Liver (tissue), 9 donors: Measurements from ENCODE around the gene ELOA. TPM values are rescaled to one million over a fixed set of nuclear protein-coding genes. Genes with fewer than 3 reads are reported as not detected.

ENCODE experiments used
- DNase-seq: peaks from one replicate; pipeline ENCODE4 v3.0.0-alpha.2; 2017; ENCODE audit warnings: low spot score
- H3K27ac ChIP-seq, 2 donors: one replicate each; pipeline ENCODE4 v1.7.0; 2013; ENCODE audit warnings: inconsistent platforms in 2 of 2, low read length in 2 of 2, control low read depth in 1 of 2, low read depth in 1 of 2, mild to moderate bottlenecking in 1 of 2
- H3K27me3 ChIP-seq, 4 donors: one replicate each; pipeline versions ENCODE4 v1.6.1 to v1.7.0; 2013; ENCODE audit warnings: low read length in 3 of 4, inconsistent platforms in 1 of 4, mild to moderate bottlenecking in 1 of 4, moderate library complexity in 1 of 4; ENCODE audit not compliant: control insufficient read depth in 4 of 4, insufficient read depth in 4 of 4
- H3K36me3 ChIP-seq, 4 donors: one replicate each; pipeline versions ENCODE4 v1.6.1 to v1.7.0; 2013; ENCODE audit warnings: low read length in 3 of 4, mild to moderate bottlenecking in 3 of 4, low read depth in 1 of 4, moderate library complexity in 1 of 4; ENCODE audit not compliant: control insufficient read depth in 4 of 4, insufficient read depth in 3 of 4
- H3K4me1 ChIP-seq, 4 donors: one replicate each; pipeline versions ENCODE4 v1.6.1 to v1.7.0; 2013; ENCODE audit warnings: low read length in 3 of 4, mild to moderate bottlenecking in 3 of 4, moderate library complexity in 1 of 4; ENCODE audit not compliant: control insufficient read depth in 4 of 4, insufficient read depth in 4 of 4
- H3K4me3 ChIP-seq, 3 donors: one replicate each; pipeline versions ENCODE4 v1.6.1 to v1.7.0; 2013; ENCODE audit warnings: low read length in 3 of 3, control low read depth in 1 of 3, low read depth in 1 of 3, mild to moderate bottlenecking in 1 of 3
- H3K9ac ChIP-seq, 2 donors: one replicate each; pipeline ENCODE4 v1.7.0; 2013; ENCODE audit warnings: low read length in 2 of 2, mild to moderate bottlenecking in 2 of 2, moderate library complexity in 2 of 2, control low read depth in 1 of 2, low read depth in 1 of 2
- H3K9me3 ChIP-seq, 4 donors: one replicate each; pipeline versions ENCODE4 v1.6.1 to v1.7.0; 2013; ENCODE audit warnings: low read length in 3 of 4; ENCODE audit not compliant: control insufficient read depth in 4 of 4
- ATF3 ChIP-seq: IDR thresholded peaks from 2 replicates; pipeline ENCODE4 v1.6.1; 2016; ENCODE audit warnings: antibody characterized with exemption
- CTCF ChIP-seq: fragments of 150-350 bp; IDR thresholded peaks from 2 replicates; pipeline ENCODE4 v1.5.1; 2017; ENCODE audit warnings: improper control_type of control experiment, low read depth, low read length; ENCODE audit not compliant: missing input control
- EGR1 ChIP-seq, 2 donors: IDR thresholded peaks; 2 replicates each; pipeline ENCODE4 v1.6.1; 2016 to 2018; ENCODE audit warnings: antibody characterized with exemption in 2 of 2, low read depth in 2 of 2
- FOXA1 ChIP-seq: IDR thresholded peaks from 2 replicates; pipeline ENCODE4 v1.6.1; 2016; ENCODE audit warnings: antibody characterized with exemption
- FOXA2 ChIP-seq: IDR thresholded peaks from 2 replicates; pipeline ENCODE4 v1.6.1; 2016; ENCODE audit warnings: antibody characterized with exemption
- GABPA ChIP-seq, 2 donors: IDR thresholded peaks in 1 of 2; conservative IDR thresholded peaks in 1 of 2; 2 replicates each; pipeline ENCODE4 v1.6.1; 2016; ENCODE audit warnings: antibody characterized with exemption in 2 of 2, mild to moderate bottlenecking in 1 of 2, moderate library complexity in 1 of 2
- HNF4A ChIP-seq, 2 donors: conservative IDR thresholded peaks; 2 replicates each; pipeline ENCODE4 v1.6.1; 2016; ENCODE audit warnings: antibody characterized with exemption in 2 of 2, mild to moderate bottlenecking in 2 of 2
- HNF4G ChIP-seq: IDR thresholded peaks from 2 replicates; pipeline ENCODE4 v1.6.1; 2016; ENCODE audit warnings: antibody characterized with exemption
- JUND ChIP-seq, 2 donors: IDR thresholded peaks; 2 replicates each; pipeline ENCODE4 v1.6.1; 2016; ENCODE audit warnings: antibody characterized with exemption in 2 of 2
- MAX ChIP-seq: IDR thresholded peaks from 2 replicates; pipeline ENCODE4 v1.6.1; 2016; ENCODE audit warnings: antibody characterized with exemption
- NR2F2 ChIP-seq: IDR thresholded peaks from 2 replicates; pipeline ENCODE4 v1.6.1; 2016; ENCODE audit warnings: antibody characterized with exemption
- RAD21 ChIP-seq, 2 donors: IDR thresholded peaks; 2 replicates each; pipeline ENCODE4 v1.6.1; 2016; ENCODE audit warnings: antibody characterized with exemption in 2 of 2, mild to moderate bottlenecking in 2 of 2
- RXRA ChIP-seq, 2 donors: IDR thresholded peaks; 2 replicates each; pipeline ENCODE4 v1.6.1; 2017 to 2018; ENCODE audit warnings: antibody characterized with exemption in 2 of 2, mild to moderate bottlenecking in 1 of 2
- SP1 ChIP-seq: IDR thresholded peaks from 2 replicates; pipeline ENCODE4 v1.6.1; 2018; ENCODE audit warnings: antibody characterized with exemption, mild to moderate bottlenecking
- TAF1 ChIP-seq: conservative IDR thresholded peaks from 2 replicates; pipeline ENCODE4 v1.6.1; 2016; ENCODE audit warnings: antibody characterized with exemption, mild to moderate bottlenecking
- YY1 ChIP-seq: IDR thresholded peaks from 2 replicates; pipeline ENCODE4 v1.6.1; 2016; ENCODE audit warnings: antibody characterized with exemption, mild to moderate bottlenecking
- ZBTB33 ChIP-seq: IDR thresholded peaks from 2 replicates; pipeline ENCODE4 v1.6.1; 2016; ENCODE audit warnings: antibody characterized with exemption
- WGBS: extraction: QIAGEN DNeasy Blood & Tissue Kit; methylation state at CpG from one replicate; pipeline ENCODE4 v1.1.7; 2013; 5-methylcytosine and 5-hydroxymethylcytosine counted together
- polyA plus RNA-seq, 2 donors: library from polyadenylated mRNA; stranded (reverse) in 1 of 2; unstranded in 1 of 2; fragments of 200-250 nt in 1 of 2; fragments of >200 nt in 1 of 2; fragmentation: Nextera tagmentation in 1 of 2; extraction: Ambion mirVana in 1 of 2; gene quantifications; one replicate each; pipeline versions ENCODE4 v1.2.1 to v1.2.3, GENCODE V29; 2013 to 2015
- total RNA-seq, 2 donors: library from RNA; depleted of rRNA; stranded (reverse); fragments of >200 nt; gene quantifications; one replicate each; pipeline ENCODE4 v1.2.3, GENCODE V29; 2014
- TF ChIP-seq, protein P1 (sequence below): IDR thresholded peaks from 2 replicates; pipeline ENCODE4 v1.6.1; 2016; ENCODE audit warnings: antibody characterized with exemption, mild to moderate bottlenecking
- donor health status: healthy.
- donor health status: healthy.
- donor health status: healthy.
- donor health status: healthy.
- donor health status: healthy.

ELOA gene
- total and polyA plus RNA-seq, 4 donors, result 11.1 to 34.9 (median 24.3) TPM

DNA sequence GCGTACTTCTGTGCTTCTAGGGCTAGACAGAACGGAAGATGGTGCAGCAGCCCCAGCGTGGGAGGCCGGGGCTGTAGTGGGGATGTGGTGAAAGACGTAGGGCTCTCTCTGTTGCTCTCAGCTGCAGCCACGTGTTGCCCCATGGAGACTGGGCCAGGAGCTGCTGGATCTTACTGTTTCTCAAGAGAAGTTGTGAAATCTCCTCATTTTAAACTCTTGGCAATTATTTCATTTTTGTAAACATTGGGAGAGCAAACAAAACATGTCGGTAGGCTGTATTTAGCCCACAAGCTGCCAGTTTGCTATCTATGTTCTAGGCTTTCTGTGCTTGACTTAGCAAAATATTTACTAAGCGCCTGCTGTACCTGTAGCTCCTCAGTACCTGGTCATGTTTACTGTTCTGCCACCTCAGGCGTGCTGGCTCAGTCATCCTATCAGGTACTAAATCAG is 15.9 kb upstream of the ELOA start:
- no peak for TF ChIP-seq CTCF
- peak; percentile 83 to 90 for TF ChIP-seq JUND (IDR thresholded peaks at IDR 0.05)
- peak; percentile 88 for TF ChIP-seq MAX
- peak; percentile 45 to 82 for TF ChIP-seq EGR1 (IDR thresholded peaks at IDR 0.05; ENCODE audit: low read depth in 2 of 2)
- TF ChIP-seq, protein P1, sequence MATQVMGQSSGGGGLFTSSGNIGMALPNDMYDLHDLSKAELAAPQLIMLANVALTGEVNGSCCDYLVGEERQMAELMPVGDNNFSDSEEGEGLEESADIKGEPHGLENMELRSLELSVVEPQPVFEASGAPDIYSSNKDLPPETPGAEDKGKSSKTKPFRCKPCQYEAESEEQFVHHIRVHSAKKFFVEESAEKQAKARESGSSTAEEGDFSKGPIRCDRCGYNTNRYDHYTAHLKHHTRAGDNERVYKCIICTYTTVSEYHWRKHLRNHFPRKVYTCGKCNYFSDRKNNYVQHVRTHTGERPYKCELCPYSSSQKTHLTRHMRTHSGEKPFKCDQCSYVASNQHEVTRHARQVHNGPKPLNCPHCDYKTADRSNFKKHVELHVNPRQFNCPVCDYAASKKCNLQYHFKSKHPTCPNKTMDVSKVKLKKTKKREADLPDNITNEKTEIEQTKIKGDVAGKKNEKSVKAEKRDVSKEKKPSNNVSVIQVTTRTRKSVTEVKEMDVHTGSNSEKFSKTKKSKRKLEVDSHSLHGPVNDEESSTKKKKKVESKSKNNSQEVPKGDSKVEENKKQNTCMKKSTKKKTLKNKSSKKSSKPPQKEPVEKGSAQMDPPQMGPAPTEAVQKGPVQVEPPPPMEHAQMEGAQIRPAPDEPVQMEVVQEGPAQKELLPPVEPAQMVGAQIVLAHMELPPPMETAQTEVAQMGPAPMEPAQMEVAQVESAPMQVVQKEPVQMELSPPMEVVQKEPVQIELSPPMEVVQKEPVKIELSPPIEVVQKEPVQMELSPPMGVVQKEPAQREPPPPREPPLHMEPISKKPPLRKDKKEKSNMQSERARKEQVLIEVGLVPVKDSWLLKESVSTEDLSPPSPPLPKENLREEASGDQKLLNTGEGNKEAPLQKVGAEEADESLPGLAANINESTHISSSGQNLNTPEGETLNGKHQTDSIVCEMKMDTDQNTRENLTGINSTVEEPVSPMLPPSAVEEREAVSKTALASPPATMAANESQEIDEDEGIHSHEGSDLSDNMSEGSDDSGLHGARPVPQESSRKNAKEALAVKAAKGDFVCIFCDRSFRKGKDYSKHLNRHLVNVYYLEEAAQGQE, result peak; percentile 55
- TF ChIP-seq SP1, result peak; percentile 86
- TF ChIP-seq HNF4A (conservative IDR thresholded peaks at IDR 0.05), result peak; percentile 75 to 77
- peak; percentile 61 for TF ChIP-seq ATF3
- TF ChIP-seq HNF4G, result peak; percentile 33
- peak; percentile 55 for TF ChIP-seq TAF1
- peak; percentile 48 for TF ChIP-seq NR2F2
- peak; percentile 81 to 86 for TF ChIP-seq RXRA (IDR thresholded peaks at IDR 0.05)
- peak; percentile 89 for TF ChIP-seq ZBTB33
- peak; percentile 25 to 31 for TF ChIP-seq RAD21 (IDR thresholded peaks at IDR 0.05)
- TF ChIP-seq FOXA2, result peak; percentile 93
- TF ChIP-seq FOXA1, result peak; percentile 79
- TF ChIP-seq GABPA (IDR thresholded peaks at IDR 0.05 in 1 of 2, conservative IDR thresholded peaks at IDR 0.05 in 1 of 2), result peak in 1 of 2 donors; percentile 62
- TF ChIP-seq YY1, result peak; percentile 91
- 23% methylated on average over 9 of the region's 9 CpGs for WGBS
- Histone ChIP-seq H3K27me3 (no peaks in the 10 kb centered on the region), H3K36me3 (no peaks in the 10 kb centered on the region), H3K9ac (no peak overlapping the region), H3K4me3 (peak overlapping the region in 1 of 3 donors; percentile 20), H3K27ac (peak overlapping the region; percentile 53 to 79), H3K9me3 (no peaks in the 10 kb centered on the region), H3K4me1 (peaks cover 5 to 32% (median 27%) of the 10 kb centered on the region in 4 donors)
- DNase-seq, result no peak
